ENCODE results near the gene CDH2.

GRCh38 chr18:28171837-28172236 is 5.1 kb downstream of the CDH2 start:
- no peak for TF ChIP-seq CTCF (IDR thresholded peaks at IDR 0.05)
- TF ChIP-seq POLR2A (IDR thresholded peaks at IDR 0.05) = no peak
